HepG2 (cell line): ENCODE measurements around the gene ADAMTS17.

ENCODE experiments used
- CBX2 ChIP-seq, 2 experiments: fragments of 200-600 bp in 1 of 2; sonication (generic); formaldehyde crosslinking in 1 of 2; IDR thresholded peaks; 2 replicates each; pipeline versions ENCODE4 v1.7.0 to v1.8.1; 2018 to 2022; ENCODE audit warnings: low read depth in 2 of 2, low read length in 1 of 2, mild to moderate bottlenecking in 1 of 2, missing genetic modification reagents in 1 of 2
- CTCF ChIP-seq: sonication (generic); formaldehyde crosslinking; IDR thresholded peaks from 2 replicates; pipeline ENCODE4 v1.5.0; 2020; ENCODE audit warnings: mild to moderate bottlenecking, missing genetic modification reagents, moderate library complexity
- ELF1 ChIP-seq: sonication (generic); formaldehyde crosslinking; IDR thresholded peaks from 2 replicates; pipeline ENCODE4 v1.4.0; 2020; ENCODE audit warnings: missing genetic modification reagents
- KDM5A ChIP-seq: fragments of 200-600 bp; sonication (generic); IDR thresholded peaks from 2 replicates; pipeline ENCODE4 v1.7.0; 2018; ENCODE audit warnings: antibody characterized with exemption, mild to moderate bottlenecking, low read length, borderline replicate concordance
- SKIL ChIP-seq: sonication (generic); formaldehyde crosslinking; IDR thresholded peaks from 2 replicates; pipeline ENCODE4 v1.8.0; 2022; ENCODE audit warnings: missing genetic modification reagents, mild to moderate bottlenecking, moderate library complexity, borderline replicate concordance
- TAF1 ChIP-seq: sonication (generic); formaldehyde crosslinking; IDR thresholded peaks from 2 replicates; pipeline ENCODE4 v1.4.0; 2020; ENCODE audit warnings: missing genetic modification reagents
- ZBTB43 ChIP-seq: sonication (generic); formaldehyde crosslinking; conservative IDR thresholded peaks from 2 replicates; pipeline ENCODE4 v1.4.0; 2020; ENCODE audit warnings: missing genetic modification reagents
- ZFY ChIP-seq: sonication (generic); formaldehyde crosslinking; IDR thresholded peaks from 2 replicates; pipeline ENCODE4 v1.4.0; 2020; ENCODE audit warnings: missing genetic modification reagents
- ZSCAN21 ChIP-seq: sonication (generic); formaldehyde crosslinking; IDR thresholded peaks from 2 replicates; pipeline ENCODE4 v1.8.0; 2022; ENCODE audit warnings: mild to moderate bottlenecking, missing genetic modification reagents, moderate library complexity, borderline replicate concordance
- TF ChIP-seq, protein P1 (sequence below): sonication (generic); formaldehyde crosslinking; IDR thresholded peaks from 2 replicates; pipeline ENCODE4 v1.4.0; 2020; ENCODE audit warnings: low read depth, mild to moderate bottlenecking, missing genetic modification reagents

GRCh38 chr15:100215843-100216169 is 126.0 kb downstream of the ADAMTS17 start:
- TF ChIP-seq ZBTB43 (no peak), ZFY (CRISPR knock-in tag) (no peak), TAF1 (no peak), CTCF (CRISPR knock-in tag) (no peak), SKIL (CRISPR knock-in tag) (no peak), CBX2 (IDR thresholded peaks at IDR 0.05; ENCODE audit: low read depth, low read length) (no peak), CBX2 (CRISPR knock-in tag; IDR thresholded peaks at IDR 0.05; ENCODE audit: low read depth) (no peak), ELF1 (CRISPR knock-in tag) (no peak), ZSCAN21 (CRISPR knock-in tag) (no peak), KDM5A (no peak)
- TF ChIP-seq, protein P1, sequence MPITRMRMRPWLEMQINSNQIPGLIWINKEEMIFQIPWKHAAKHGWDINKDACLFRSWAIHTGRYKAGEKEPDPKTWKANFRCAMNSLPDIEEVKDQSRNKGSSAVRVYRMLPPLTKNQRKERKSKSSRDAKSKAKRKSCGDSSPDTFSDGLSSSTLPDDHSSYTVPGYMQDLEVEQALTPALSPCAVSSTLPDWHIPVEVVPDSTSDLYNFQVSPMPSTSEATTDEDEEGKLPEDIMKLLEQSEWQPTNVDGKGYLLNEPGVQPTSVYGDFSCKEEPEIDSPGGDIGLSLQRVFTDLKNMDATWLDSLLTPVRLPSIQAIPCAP (CRISPR knock-in tag), result no peak
